ENCODE results near the gene C19orf12. TPM values are rescaled to one million over a fixed set of nuclear protein-coding genes. Genes with fewer than 3 reads are reported as not detected.
A peak's percentile ranks its signal among the peaks of the same experiment; 100 is the strongest.

Gene C19orf12
- total and polyA plus RNA-seq, 7 donors, result 37.5 to 142 (median 65.4) TPM

DNA sequence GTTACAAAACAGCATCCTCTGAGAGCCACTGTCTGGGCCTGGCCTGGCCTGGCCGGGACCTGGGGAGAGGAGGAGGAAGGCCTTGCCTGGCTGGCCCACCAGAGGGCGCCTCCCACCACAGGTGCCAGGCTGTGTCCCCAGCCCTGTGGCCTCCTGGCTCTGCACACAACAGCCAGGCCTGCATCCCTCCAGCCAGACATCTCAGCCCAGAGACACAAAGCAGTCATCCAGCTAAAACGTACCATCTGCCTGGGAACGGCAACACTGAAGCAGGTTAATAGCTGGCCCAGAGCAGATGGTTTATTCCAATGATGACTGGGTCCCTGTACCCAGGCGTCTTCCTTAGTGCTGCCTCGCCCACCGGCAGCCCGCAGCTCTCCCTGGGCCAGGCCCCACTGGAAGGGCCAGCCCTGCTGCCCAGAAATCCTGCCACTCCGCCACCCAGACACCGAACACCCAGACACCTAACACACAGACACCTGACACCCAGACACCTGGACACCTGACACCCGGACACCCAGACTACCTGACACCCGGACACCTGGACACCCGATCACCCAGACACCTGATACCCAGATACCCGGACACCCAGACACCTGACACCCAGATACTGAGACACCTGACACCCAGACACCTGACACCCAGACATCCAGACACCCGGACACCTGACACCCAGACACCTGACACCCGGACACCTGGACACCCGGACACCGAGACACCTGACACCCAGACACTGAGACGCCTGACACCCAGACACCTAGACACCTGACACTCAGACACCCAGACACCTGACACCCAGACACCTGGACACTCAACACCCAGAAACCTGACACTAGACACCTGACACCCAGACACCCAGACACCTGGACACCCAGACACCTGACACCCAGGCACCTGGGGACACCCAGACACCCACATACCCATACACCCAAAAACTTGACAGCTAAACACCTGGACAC is 20.1 kb downstream of the C19orf12 start:
- Histone ChIP-seq H3K4me1 (peaks cover 9% of the 10 kb centered on the region), H3K27ac (peak overlapping the region; percentile 46), H3K36me3 (ENCODE audit: insufficient read depth in 1 of 2, low read depth in 1 of 2) (no peaks in the 10 kb centered on the region), H3K27me3 (ENCODE audit: insufficient read depth in 3 of 3, low read length in 2 of 3) (no peaks in the 10 kb centered on the region), H3K9me3 (peaks cover 9% of the 10 kb centered on the region), H3K4me3 (no peak overlapping the region)
- intact Hi-C loops (cut with DNase I), result loop anchor here (1.0 to 2.0 kb wide), 3 partner anchors 20 to 30 kb away; partner anchors contain the start of genes C19orf12 (in 1 of the 2) and PLEKHF1 (in 1 of the 2)
- ATAC-seq (peak; percentile 92 to 96 (median 94)), DNase-seq (peak; percentile 92 to 95)
- TF ChIP-seq, protein P1, sequence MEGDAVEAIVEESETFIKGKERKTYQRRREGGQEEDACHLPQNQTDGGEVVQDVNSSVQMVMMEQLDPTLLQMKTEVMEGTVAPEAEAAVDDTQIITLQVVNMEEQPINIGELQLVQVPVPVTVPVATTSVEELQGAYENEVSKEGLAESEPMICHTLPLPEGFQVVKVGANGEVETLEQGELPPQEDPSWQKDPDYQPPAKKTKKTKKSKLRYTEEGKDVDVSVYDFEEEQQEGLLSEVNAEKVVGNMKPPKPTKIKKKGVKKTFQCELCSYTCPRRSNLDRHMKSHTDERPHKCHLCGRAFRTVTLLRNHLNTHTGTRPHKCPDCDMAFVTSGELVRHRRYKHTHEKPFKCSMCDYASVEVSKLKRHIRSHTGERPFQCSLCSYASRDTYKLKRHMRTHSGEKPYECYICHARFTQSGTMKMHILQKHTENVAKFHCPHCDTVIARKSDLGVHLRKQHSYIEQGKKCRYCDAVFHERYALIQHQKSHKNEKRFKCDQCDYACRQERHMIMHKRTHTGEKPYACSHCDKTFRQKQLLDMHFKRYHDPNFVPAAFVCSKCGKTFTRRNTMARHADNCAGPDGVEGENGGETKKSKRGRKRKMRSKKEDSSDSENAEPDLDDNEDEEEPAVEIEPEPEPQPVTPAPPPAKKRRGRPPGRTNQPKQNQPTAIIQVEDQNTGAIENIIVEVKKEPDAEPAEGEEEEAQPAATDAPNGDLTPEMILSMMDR (IDR thresholded peaks at IDR 0.05), result peak; percentile 91
- WGBS, 3 donors, result 32 to 45% (median 41%) methylated on average over 19 of the region's 19 CpGs

DNA sequence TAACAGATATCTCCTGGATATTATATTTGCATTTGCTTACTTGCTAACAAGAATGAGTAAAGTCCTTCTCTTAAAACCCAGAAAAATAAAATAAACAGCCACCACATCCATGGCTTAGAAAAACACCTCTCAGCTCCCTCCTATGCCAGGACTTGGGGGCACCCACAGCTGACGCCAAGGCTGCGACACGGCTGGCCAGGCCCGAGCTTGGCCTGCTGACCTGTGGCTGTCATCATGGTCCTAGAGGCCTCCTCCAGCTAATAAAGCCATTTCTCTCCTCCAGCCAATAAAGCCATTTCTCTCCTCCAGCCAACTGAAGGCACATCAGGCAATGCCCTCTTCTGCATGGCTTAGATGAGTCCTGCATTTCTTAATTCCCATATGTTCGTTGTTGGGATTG is 20.9 kb downstream of the C19orf12 start:
- Histone ChIP-seq H3K4me3 (no peak overlapping the region), H3K4me1 (peaks cover 9% of the 10 kb centered on the region), H3K36me3 (ENCODE audit: insufficient read depth in 1 of 2, low read depth in 1 of 2) (no peaks in the 10 kb centered on the region), H3K27me3 (ENCODE audit: insufficient read depth in 3 of 3, low read length in 2 of 3) (no peaks in the 10 kb centered on the region), H3K9me3 (peaks cover 9% of the 10 kb centered on the region), H3K27ac (peak overlapping the region; percentile 46)
- TF ChIP-seq, protein P1 (IDR thresholded peaks at IDR 0.05), result no peak
- 59 to 69% (median 62%) methylated on average over 5 of the region's 5 CpGs for WGBS, 3 donors
- ATAC-seq (peak in 2 of 4 donors; percentile 2), DNase-seq (peak in 1 of 2 donors; percentile 54)
- intact Hi-C loops (cut with DNase I), result loop anchor here (1.0 to 2.0 kb wide), 3 partner anchors 21 to 29 kb away; partner anchors contain the start of genes C19orf12 (in 1 of the 2) and PLEKHF1 (in 1 of the 2)

DNA sequence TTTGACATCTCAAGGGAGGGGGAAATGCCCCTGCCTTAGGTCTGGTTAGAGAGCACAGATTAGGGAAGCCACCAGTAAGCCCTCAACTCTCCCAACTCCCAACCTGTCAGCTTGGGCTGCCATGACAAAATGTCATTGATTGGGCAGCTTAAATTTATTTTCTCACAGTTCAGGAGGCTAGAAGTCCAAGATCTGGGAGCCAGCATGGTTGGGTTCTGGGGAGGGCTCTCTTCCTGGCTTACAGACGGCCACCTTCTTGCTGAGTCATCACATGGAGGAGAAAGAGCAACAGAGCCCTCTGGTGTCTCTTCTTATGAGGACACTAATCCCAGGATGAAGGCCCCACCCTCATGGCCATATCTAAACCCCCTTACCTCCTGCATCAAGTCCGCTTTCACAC is 24.2 kb downstream of the C19orf12 start:
- WGBS, 3 donors, result 46 to 48% (median 48%) methylated on average over 2 of the region's 2 CpGs
- Histone ChIP-seq H3K27ac (peak overlapping the region; percentile 46), H3K36me3 (ENCODE audit: insufficient read depth in 1 of 2, low read depth in 1 of 2) (no peaks in the 10 kb centered on the region), H3K4me1 (peaks cover 32% of the 10 kb centered on the region), H3K27me3 (ENCODE audit: insufficient read depth in 3 of 3, low read length in 2 of 3) (no peaks in the 10 kb centered on the region), H3K4me3 (no peak overlapping the region), H3K9me3 (peaks cover 9% of the 10 kb centered on the region)
- intact Hi-C loops (cut with DNase I), result loop anchor here in 1 of 2 donors (1.0 kb wide), 1 partner anchor 81 kb away; no protein-coding TSS in a partner anchor
- DNase-seq, result peak in 1 of 2 donors; percentile 54
- TF ChIP-seq, protein P1 (IDR thresholded peaks at IDR 0.05), result peak; percentile 46
- peak; percentile 21 to 46 (median 32) for ATAC-seq

DNA sequence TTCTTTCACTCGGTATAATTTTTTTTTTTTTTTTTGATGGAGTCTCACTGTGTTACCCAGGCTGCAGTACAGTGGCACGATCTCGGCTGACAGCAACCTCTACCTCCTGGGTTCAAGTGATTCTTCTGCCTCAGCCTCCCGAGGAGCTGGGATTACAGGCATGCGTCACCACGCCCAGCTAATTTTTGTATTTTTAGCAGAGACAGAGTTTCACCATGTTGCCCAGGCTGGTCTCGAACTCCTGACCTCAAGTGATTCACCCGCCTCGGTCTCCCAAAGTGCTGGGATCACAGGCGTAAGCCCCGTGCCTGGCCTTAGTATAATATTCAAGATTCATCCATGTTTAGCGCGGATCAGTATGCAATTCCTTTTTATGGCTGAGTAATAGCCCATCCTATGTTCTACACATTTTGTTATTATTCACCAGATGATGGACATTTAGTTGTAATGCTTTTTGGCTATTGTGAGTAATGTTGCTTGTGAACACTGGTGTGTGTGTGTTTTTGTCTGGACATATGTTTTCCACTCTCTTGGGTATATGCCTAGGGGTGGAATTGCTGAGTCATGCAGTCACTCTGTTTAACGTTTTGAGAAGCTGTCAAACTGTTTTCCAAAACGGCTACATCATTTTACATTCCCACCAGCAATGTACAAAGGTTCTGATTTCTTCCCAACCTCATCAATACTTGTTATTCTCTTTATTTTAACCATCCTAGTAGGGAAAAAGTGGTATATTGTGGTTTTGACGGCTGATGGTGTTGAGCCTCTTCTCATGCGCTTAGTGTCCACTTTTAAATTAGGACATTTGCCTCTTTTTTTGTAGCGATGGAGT is 26.9 kb downstream of the C19orf12 start:
- H3K27ac ChIP-seq, result peak overlapping the region; percentile 92

More for the DNA sequence above, 26.9 kb downstream of the C19orf12 start:
- H3K4me1 ChIP-seq, result peaks cover 34% of the 10 kb centered on the region
- WGBS, 3 donors, result 55 to 65% (median 60%) methylated on average over 18 of the region's 18 CpGs
- no peaks in the 10 kb centered on the region for H3K27me3 ChIP-seq (ENCODE audit: insufficient read depth in 3 of 3, low read length in 2 of 3)
- DNase-seq, result peak in 1 of 2 donors; percentile 68
- peaks cover 9% of the 10 kb centered on the region for H3K9me3 ChIP-seq
- H3K36me3 ChIP-seq (ENCODE audit: insufficient read depth in 1 of 2, low read depth in 1 of 2), result no peaks in the 10 kb centered on the region
- intact Hi-C loops (cut with DNase I), result no loop called here
- TF ChIP-seq, protein P1 (IDR thresholded peaks at IDR 0.05), result no peak
- no peak overlapping the region for H3K4me3 ChIP-seq
- peak; percentile 15 to 44 (median 30) for ATAC-seq

Measured in psoas muscle (tissue), 8 donors.